ENCODE results near the gene MAP7D1.
A peak's percentile ranks its signal among the peaks of the same experiment; 100 is the strongest.
"Not testable (repeated sequence)": the region's sequence is repeated elsewhere in the genome, so short reads cannot be mapped to it uniquely, and the experiment has no call there.

MAP7D1 gene

GRCh38 chr1:36172017-36172747 lies 16.2 kb downstream of the MAP7D1 start:
- no peak for DNase-seq

- DNase-seq, result no peak
These were observed 17.0 kb downstream of the MAP7D1 start for GRCh38 chr1:36172983-36173382.

GRCh38 chr1:36174713-36175112 lies 18.8 kb downstream of the MAP7D1 start:
- no peak for DNase-seq

GRCh38 chr1:36175137-36176095 lies 19.5 kb downstream of the MAP7D1 start:
- DNase-seq, result no peak

GRCh38 chr1:36176106-36176949 lies 20.4 kb downstream of the MAP7D1 start:
- no peak for DNase-seq

GRCh38 chr1:36177589-36178431 lies 21.9 kb downstream of the MAP7D1 start:
- DNase-seq, result no peak

- DNase-seq, result no peak
These were observed 22.7 kb downstream of the MAP7D1 start for GRCh38 chr1:36178471-36179219.

GRCh38 chr1:36179220-36179600 lies 23.2 kb downstream of the MAP7D1 start:
- DNase-seq, result no peak

- DNase-seq, result no peak
These were observed 26.8 kb downstream of the MAP7D1 start for GRCh38 chr1:36182734-36183133.

- DNase-seq, result no peak
These were observed 27.4 kb downstream of the MAP7D1 start for GRCh38 chr1:36183309-36183856.

- DNase-seq, result peak; percentile 56
These were observed 32.0 kb downstream of the MAP7D1 start for GRCh38 chr1:36187800-36188593.

- not testable (repeated sequence) for DNase-seq
These were observed 40.8 kb downstream of the MAP7D1 start for GRCh38 chr1:36196805-36197204.

GRCh38 chr1:36198641-36199040 lies 42.7 kb downstream of the MAP7D1 start:
- DNase-seq, result no peak

GRCh38 chr1:36199934-36200741 lies 44.2 kb downstream of the MAP7D1 start:
- DNase-seq, result no peak

GRCh38 chr1:36203027-36203553 lies 47.1 kb downstream of the MAP7D1 start:
- no peak for DNase-seq

- DNase-seq, result no peak
These were observed 47.8 kb downstream of the MAP7D1 start for GRCh38 chr1:36203554-36204346.

GRCh38 chr1:36204347-36204909 lies 48.5 kb downstream of the MAP7D1 start:
- no peak for DNase-seq

Data from NK-92 treated with Interleukin-12 subunit alpha and Interleukin-12 subunit beta, amount 100 ng/mL, for 24 hours (cell line).